NCI-H460 (cell line): ENCODE measurements around the gene ENTREP1. TPM values are rescaled to one million over a fixed set of nuclear protein-coding genes. Genes with fewer than 3 reads are reported as not detected.

Source experiments
- DNase-seq: peaks from one replicate; pipeline ENCODE4 v3.0.0-alpha.2; 2016; ENCODE audit warnings: low read depth; ENCODE audit errors: extremely low read depth
- total RNA-seq: library from RNA; depleted of rRNA; stranded (reverse); fragments of >200 nt; shearing (Covaris generic); gene quantifications from 2 replicates; pipeline ENCODE4 v1.2.3, GENCODE V29; 2014

ENTREP1 gene
- total RNA-seq, 1 experiment from 2014 or later: 0.15 TPM

- no peak for DNase-seq
These were observed 7.1 kb upstream of the ENTREP1 start for GRCh38 chr9:69317894-69318293.

GRCh38 chr9:69319324-69320025, 5.5 kb upstream of the ENTREP1 start:
- DNase-seq: no peak

- no peak for DNase-seq
These were observed 2.8 kb upstream of the ENTREP1 start for GRCh38 chr9:69322256-69322655.

GRCh38 chr9:69323861-69324260, 1.2 kb upstream of the ENTREP1 start:
- DNase-seq: no peak

- DNase-seq: no peak
These were observed 596 bp downstream of the ENTREP1 start for GRCh38 chr9:69325409-69326212.

- DNase-seq: no peak
These were observed 1.2 kb downstream of the ENTREP1 start for GRCh38 chr9:69326261-69326660.

- DNase-seq: no peak
These were observed 5.6 kb downstream of the ENTREP1 start for GRCh38 chr9:69330580-69330979.

GRCh38 chr9:69331444-69331843, 6.4 kb downstream of the ENTREP1 start:
- DNase-seq: no peak

GRCh38 chr9:69332067-69332685, 7.2 kb downstream of the ENTREP1 start:
- no peak for DNase-seq

GRCh38 chr9:69333716-69334115, 8.7 kb downstream of the ENTREP1 start:
- DNase-seq: no peak

- no peak for DNase-seq
These were observed 9.3 kb downstream of the ENTREP1 start for GRCh38 chr9:69334317-69334716.

- no peak for DNase-seq
These were observed 14.6 kb downstream of the ENTREP1 start for GRCh38 chr9:69339620-69340019.

- no peak for DNase-seq
These were observed 15.6 kb downstream of the ENTREP1 start for GRCh38 chr9:69340631-69341030.

GRCh38 chr9:69342769-69343168, 17.8 kb downstream of the ENTREP1 start:
- DNase-seq: no peak

GRCh38 chr9:69344459-69344858, 19.4 kb downstream of the ENTREP1 start:
- no peak for DNase-seq

GRCh38 chr9:69346596-69347390, 21.8 kb downstream of the ENTREP1 start:
- DNase-seq: no peak

GRCh38 chr9:69347607-69348006, 22.6 kb downstream of the ENTREP1 start:
- no peak for DNase-seq

- no peak for DNase-seq
These were observed 26.2 kb downstream of the ENTREP1 start for GRCh38 chr9:69351227-69351626.

GRCh38 chr9:69355232-69355631, 30.2 kb downstream of the ENTREP1 start:
- no peak for DNase-seq

GRCh38 chr9:69357030-69357775, 32.2 kb downstream of the ENTREP1 start:
- no peak for DNase-seq
